HG02970 (cell line): ENCODE measurements around the gene FBXO2.

Experiments
- ATAC-seq: cut with Tn5 transposase; IDR thresholded peaks from one replicate; pipeline ENCODE4 v1.9.1; 2021; ENCODE audit warnings: mild to moderate bottlenecking, moderate library complexity, moderate number of reproducible peaks; ENCODE audit not compliant: unreplicated experiment, low FRiP score

FBXO2 gene

GRCh38 chr1:11654137-11654938 is at the start of gene FBXO2, which contains the start of gene FBXO44:
Gene FBXO2, minus strand, starts transcription at chr1:11654429. Its CDS starts 89 bp downstream, at chr1:11654340.
Gene FBXO44, plus strand, starts transcription at chr1:11654877. Its CDS starts 959 bp downstream, at chr1:11655836.
- ATAC-seq: peak; percentile 55

GRCh38 chr1:11703357-11704193 is 49.3 kb upstream of the FBXO2 start:
- no peak for ATAC-seq

GRCh38 chr1:11701981-11702803 is 48.0 kb upstream of the FBXO2 start:
- ATAC-seq: no peak

- ATAC-seq: no peak
Observed at GRCh38 chr1:11701551-11701961, 47.3 kb upstream of the FBXO2 start.

GRCh38 chr1:11700601-11701467 is 46.6 kb upstream of the FBXO2 start:
- no peak for ATAC-seq

- ATAC-seq: no peak
Observed at GRCh38 chr1:11697893-11698210, 43.6 kb upstream of the FBXO2 start.

GRCh38 chr1:11697188-11697892 is 43.1 kb upstream of the FBXO2 start:
- no peak for ATAC-seq

GRCh38 chr1:11695861-11696260 is 41.6 kb upstream of the FBXO2 start:
- no peak for ATAC-seq

GRCh38 chr1:11693917-11694316 is 39.7 kb upstream of the FBXO2 start:
- no peak for ATAC-seq

- ATAC-seq: no peak
Observed at GRCh38 chr1:11693024-11693590, 38.9 kb upstream of the FBXO2 start.

- no peak for ATAC-seq
Observed at GRCh38 chr1:11691928-11692711, 37.9 kb upstream of the FBXO2 start.

GRCh38 chr1:11691302-11691914 is 37.2 kb upstream of the FBXO2 start, which contains the start of gene DRAXIN:
Gene DRAXIN, plus strand, starts transcription at chr1:11691710. Its CDS starts 14,549 bp downstream, at chr1:11706259.
- ATAC-seq: no peak

- no peak for ATAC-seq
Observed at GRCh38 chr1:11690397-11691301, 36.4 kb upstream of the FBXO2 start.

GRCh38 chr1:11688506-11688905 is 34.3 kb upstream of the FBXO2 start:
- no peak for ATAC-seq

GRCh38 chr1:11685210-11685752 is 31.1 kb upstream of the FBXO2 start:
- ATAC-seq: no peak

- no peak for ATAC-seq
Observed at GRCh38 chr1:11684070-11684469, 29.8 kb upstream of the FBXO2 start.
